IPS-18a (cell line): ENCODE results near the gene ASB15.

Source experiments
- H3K27ac ChIP-seq: one replicate; pipeline ENCODE4 v1.5.1; 2013; ENCODE audit warnings: low read length
- H3K27me3 ChIP-seq: one replicate; pipeline ENCODE4 v1.6.1; 2013; ENCODE audit warnings: mild to moderate bottlenecking, low read length; ENCODE audit not compliant: control insufficient read depth, insufficient read depth
- H3K36me3 ChIP-seq: one replicate; pipeline ENCODE4 v1.6.1; 2013; ENCODE audit warnings: low read depth, low read length; ENCODE audit not compliant: control insufficient read depth
- H3K4me1 ChIP-seq: one replicate; pipeline ENCODE4 v1.6.1; 2013; ENCODE audit warnings: low read depth, low read length; ENCODE audit not compliant: control insufficient read depth
- H3K4me3 ChIP-seq: one replicate; pipeline ENCODE4 v1.5.1; 2013; ENCODE audit warnings: low read length
- H3K9ac ChIP-seq: one replicate; pipeline ENCODE4 v1.6.1; 2013; ENCODE audit warnings: mild to moderate bottlenecking, low read length, moderate library complexity
- H3K9me3 ChIP-seq: one replicate; pipeline ENCODE4 v1.6.1; 2013; ENCODE audit warnings: low read depth, low read length; ENCODE audit not compliant: control insufficient read depth

Gene ASB15

DNA sequence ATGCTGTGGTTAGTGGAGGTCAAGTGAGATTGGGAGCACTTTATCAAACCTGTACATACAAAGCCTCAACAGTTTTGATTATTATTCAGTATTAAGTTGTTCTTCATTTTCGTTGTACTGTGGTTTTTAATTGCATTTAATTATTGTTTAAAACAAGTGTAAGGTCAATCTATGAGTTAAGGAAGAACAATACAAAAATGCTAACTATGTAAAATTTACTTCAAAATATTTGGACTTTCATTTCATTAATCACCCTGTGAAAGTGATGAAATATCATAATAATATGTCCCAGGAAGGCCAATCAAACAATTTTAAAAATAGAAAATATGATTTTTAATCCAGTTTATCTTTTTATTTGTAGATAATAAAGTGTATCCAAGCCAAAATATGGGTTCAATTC lies 30.4 kb upstream of the ASB15 start:
- Histone ChIP-seq H3K27me3 (no peaks in the 10 kb centered on the region), H3K9me3 (no peaks in the 10 kb centered on the region), H3K4me1 (peaks cover 24% of the 10 kb centered on the region), H3K9ac (no peak overlapping the region), H3K4me3 (no peak overlapping the region), H3K36me3 (no peaks in the 10 kb centered on the region), H3K27ac (no peak overlapping the region)

- no peak overlapping the region for H3K4me3 ChIP-seq
- no peak overlapping the region for H3K27ac ChIP-seq
- peaks cover 24% of the 10 kb centered on the region for H3K4me1 ChIP-seq
- no peaks in the 10 kb centered on the region for H3K27me3 ChIP-seq
- no peaks in the 10 kb centered on the region for H3K9me3 ChIP-seq
- no peak overlapping the region for H3K9ac ChIP-seq
- H3K36me3 ChIP-seq: no peaks in the 10 kb centered on the region
Observed at GRCh38 chr7:123571684-123572083, 29.9 kb upstream of the ASB15 start.

DNA sequence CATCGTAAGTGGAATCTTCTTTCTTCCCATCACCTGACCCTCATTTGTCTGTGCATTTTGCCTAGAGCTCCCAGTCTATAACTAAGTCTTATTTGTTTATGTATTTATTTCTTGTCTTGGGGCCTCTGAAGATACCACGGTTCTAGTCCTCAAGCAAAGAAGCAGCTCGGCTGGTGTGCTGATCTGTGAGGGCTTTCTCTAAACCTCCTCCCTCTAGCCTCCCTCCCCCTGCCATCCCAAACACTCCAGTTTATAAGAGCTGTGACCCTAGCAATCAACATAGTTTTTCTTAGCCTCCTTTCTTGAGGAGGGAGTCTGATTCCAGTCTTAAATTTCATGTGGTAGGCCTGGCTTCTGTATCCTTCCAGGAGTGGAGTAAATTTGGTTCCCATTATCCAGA lies 28.3 kb upstream of the ASB15 start:
- no peaks in the 10 kb centered on the region for H3K9me3 ChIP-seq
- H3K4me1 ChIP-seq: peaks cover 24% of the 10 kb centered on the region
- H3K27me3 ChIP-seq: no peaks in the 10 kb centered on the region
- H3K4me3 ChIP-seq: no peak overlapping the region
- no peak overlapping the region for H3K9ac ChIP-seq
- H3K36me3 ChIP-seq: no peaks in the 10 kb centered on the region
- no peak overlapping the region for H3K27ac ChIP-seq

- Histone ChIP-seq H3K36me3 (no peaks in the 10 kb centered on the region), H3K4me1 (peaks cover 24% of the 10 kb centered on the region), H3K4me3 (no peak overlapping the region), H3K27ac (no peak overlapping the region), H3K9me3 (no peaks in the 10 kb centered on the region), H3K27me3 (no peaks in the 10 kb centered on the region), H3K9ac (no peak overlapping the region)
Observed at GRCh38 chr7:123573896-123574467, 27.6 kb upstream of the ASB15 start.

- H3K4me3 ChIP-seq: no peak overlapping the region
- no peaks in the 10 kb centered on the region for H3K9me3 ChIP-seq
- peaks cover 20% of the 10 kb centered on the region for H3K4me1 ChIP-seq
- no peaks in the 10 kb centered on the region for H3K36me3 ChIP-seq
- no peak overlapping the region for H3K9ac ChIP-seq
- H3K27ac ChIP-seq: no peak overlapping the region
- no peaks in the 10 kb centered on the region for H3K27me3 ChIP-seq
Observed at GRCh38 chr7:123579416-123579815, 22.2 kb upstream of the ASB15 start.

- no peak overlapping the region for H3K9ac ChIP-seq
- H3K4me1 ChIP-seq: peaks cover 8% of the 10 kb centered on the region
- no peaks in the 10 kb centered on the region for H3K9me3 ChIP-seq
- no peaks in the 10 kb centered on the region for H3K27me3 ChIP-seq
- no peak overlapping the region for H3K4me3 ChIP-seq
- no peak overlapping the region for H3K27ac ChIP-seq
- no peaks in the 10 kb centered on the region for H3K36me3 ChIP-seq
Observed at GRCh38 chr7:123580406-123581161, 21.0 kb upstream of the ASB15 start.

GRCh38 chr7:123581162-123581459 lies 20.5 kb upstream of the ASB15 start:
- Histone ChIP-seq H3K9me3 (no peaks in the 10 kb centered on the region), H3K27ac (no peak overlapping the region), H3K9ac (no peak overlapping the region), H3K4me3 (no peak overlapping the region), H3K27me3 (no peaks in the 10 kb centered on the region), H3K4me1 (peaks cover 7% of the 10 kb centered on the region), H3K36me3 (no peaks in the 10 kb centered on the region)

DNA sequence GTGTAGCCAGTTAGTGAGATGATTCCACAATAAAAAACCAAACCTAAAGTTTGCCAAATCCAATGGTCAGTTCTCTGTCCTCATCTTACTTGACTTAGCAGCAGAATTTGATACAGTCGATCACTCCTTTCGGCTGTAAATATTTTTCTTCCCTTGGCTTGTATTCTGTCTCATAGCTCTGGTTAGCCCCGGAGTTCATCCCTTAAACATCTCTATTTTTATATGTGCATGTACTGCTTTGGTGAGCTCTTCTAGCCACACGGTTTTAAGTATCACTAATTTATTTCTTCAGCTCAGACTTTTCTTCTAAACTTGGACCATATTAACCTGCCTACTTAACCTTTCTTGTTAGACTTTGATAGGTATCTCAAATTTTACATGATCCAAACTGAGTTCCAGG lies 17.8 kb upstream of the ASB15 start:
- Histone ChIP-seq H3K4me3 (no peak overlapping the region), H3K27me3 (no peaks in the 10 kb centered on the region), H3K4me1 (peaks cover 7% of the 10 kb centered on the region), H3K27ac (no peak overlapping the region), H3K9ac (no peak overlapping the region), H3K9me3 (no peaks in the 10 kb centered on the region), H3K36me3 (no peaks in the 10 kb centered on the region)

DNA sequence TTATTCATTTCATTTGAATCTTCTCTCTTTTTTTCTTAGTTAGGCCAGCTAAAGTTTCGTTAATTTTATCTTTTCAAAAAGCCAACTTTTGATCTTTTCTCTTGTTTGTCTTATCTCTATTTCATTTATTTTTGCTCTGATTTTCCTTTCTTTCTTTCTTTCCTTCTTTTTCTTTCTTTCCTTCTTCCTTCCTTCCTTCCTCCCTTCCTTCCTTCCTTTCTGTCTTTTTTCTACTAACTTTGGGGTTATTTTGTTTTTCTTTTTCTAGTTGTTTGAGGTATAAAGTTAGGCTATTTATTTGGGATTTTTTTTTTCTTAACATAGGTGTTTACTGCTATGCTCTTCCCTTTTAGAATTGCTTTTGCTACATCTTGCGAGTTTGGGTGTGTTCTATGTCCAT lies 13.2 kb upstream of the ASB15 start:
- no peaks in the 10 kb centered on the region for H3K4me1 ChIP-seq
- no peak overlapping the region for H3K4me3 ChIP-seq
- no peaks in the 10 kb centered on the region for H3K9me3 ChIP-seq
- no peak overlapping the region for H3K9ac ChIP-seq
- H3K36me3 ChIP-seq: no peaks in the 10 kb centered on the region
- H3K27ac ChIP-seq: no peak overlapping the region
- H3K27me3 ChIP-seq: no peaks in the 10 kb centered on the region

- peaks cover 5% of the 10 kb centered on the region for H3K4me1 ChIP-seq
- no peak overlapping the region for H3K4me3 ChIP-seq
- no peaks in the 10 kb centered on the region for H3K9me3 ChIP-seq
- H3K27ac ChIP-seq: no peak overlapping the region
- H3K36me3 ChIP-seq: no peaks in the 10 kb centered on the region
- H3K9ac ChIP-seq: no peak overlapping the region
- H3K27me3 ChIP-seq: no peaks in the 10 kb centered on the region
Observed at GRCh38 chr7:123594813-123595241, 6.8 kb upstream of the ASB15 start.

- H3K36me3 ChIP-seq: no peaks in the 10 kb centered on the region
- H3K27ac ChIP-seq: no peak overlapping the region
- H3K4me3 ChIP-seq: no peak overlapping the region
- H3K27me3 ChIP-seq: no peaks in the 10 kb centered on the region
- no peak overlapping the region for H3K9ac ChIP-seq
- H3K9me3 ChIP-seq: no peaks in the 10 kb centered on the region
- H3K4me1 ChIP-seq: peaks cover 5% of the 10 kb centered on the region
Observed at GRCh38 chr7:123598657-123599056, 3.0 kb upstream of the ASB15 start.

DNA sequence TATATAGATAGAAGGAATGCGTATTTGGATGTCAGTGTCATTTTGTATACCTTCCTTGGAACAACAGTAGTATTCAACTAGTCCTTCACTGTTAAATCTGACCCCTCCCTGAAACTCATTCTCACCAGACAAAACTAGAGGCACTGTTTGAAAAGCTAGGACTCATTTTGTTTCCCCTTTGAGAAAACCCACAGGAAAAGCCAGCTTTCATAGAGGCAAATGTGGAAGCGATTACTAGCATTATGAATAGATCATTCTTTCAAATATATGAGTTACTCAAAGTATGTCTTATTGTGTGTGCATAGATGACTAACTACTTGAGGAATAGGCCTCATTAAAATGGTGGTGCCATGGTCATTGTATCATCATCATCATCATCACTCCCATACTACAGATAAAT lies 1.9 kb upstream of the ASB15 start:
- Histone ChIP-seq H3K27me3 (no peaks in the 10 kb centered on the region), H3K9ac (no peak overlapping the region), H3K4me3 (no peak overlapping the region), H3K4me1 (peaks cover 5% of the 10 kb centered on the region), H3K27ac (no peak overlapping the region), H3K9me3 (no peaks in the 10 kb centered on the region), H3K36me3 (no peaks in the 10 kb centered on the region)
